Hematopoietic multipotent progenitor cell treated with erythropoietin and hydrocortisone succinate and interleukin-3 and kit ligand, for 17 days (in vitro differentiated cells): ENCODE measurements around the gene OSTC.

Source experiments
- DNase-seq: peaks from one replicate; pipeline ENCODE4 v3.0.0-alpha.2; 2015; ENCODE audit warnings: low spot score

The OSTC gene

GRCh38 chr4:108650212-108651013, at the start of gene OSTC:
TSS of gene OSTC (plus strand) at chr4:108650599. CDS start at chr4:108650656, 57 bp downstream.
- peak; percentile 97 for DNase-seq

GRCh38 chr4:108601106-108601505, 49.3 kb upstream of the OSTC start:
- DNase-seq = no peak

DNA sequence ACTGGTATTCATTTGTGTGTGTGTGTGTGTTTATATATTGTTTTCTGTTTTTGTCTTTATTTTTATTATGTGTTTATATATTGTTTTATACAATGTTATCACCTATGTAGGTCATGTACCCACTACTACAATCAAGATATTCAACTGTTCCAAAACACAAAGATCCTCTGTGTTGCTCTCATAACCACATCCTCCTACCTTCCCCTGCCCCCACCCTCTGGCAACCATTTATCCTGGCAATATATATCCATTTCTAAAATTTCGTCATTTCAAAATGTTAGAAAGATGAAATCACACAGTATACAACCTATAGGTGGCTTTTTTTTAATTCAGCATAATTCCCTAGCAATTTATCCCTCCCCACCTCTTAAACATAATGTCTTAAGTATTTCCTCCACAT, 48.9 kb upstream of the OSTC start:
- no peak for DNase-seq

DNA sequence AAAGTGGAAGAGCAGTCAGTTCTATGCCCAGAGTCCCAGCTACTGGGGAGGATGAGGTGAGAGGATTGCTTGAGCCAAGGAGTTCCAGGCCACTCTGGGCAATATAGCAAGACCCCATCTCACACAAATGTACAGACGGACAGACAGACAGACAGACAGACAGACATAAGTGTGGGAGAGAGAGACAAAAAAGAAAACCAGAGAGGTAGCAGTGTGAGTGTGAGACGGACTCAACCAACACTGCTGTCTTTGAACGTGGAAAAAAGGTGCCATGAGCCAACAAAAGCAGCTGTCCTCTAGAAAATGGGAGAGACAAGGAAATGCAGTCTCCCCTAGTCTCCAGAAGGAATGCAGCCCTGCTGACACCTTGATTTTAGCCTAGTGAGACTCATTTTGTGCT, 48.2 kb upstream of the OSTC start:
- no peak for DNase-seq

DNA sequence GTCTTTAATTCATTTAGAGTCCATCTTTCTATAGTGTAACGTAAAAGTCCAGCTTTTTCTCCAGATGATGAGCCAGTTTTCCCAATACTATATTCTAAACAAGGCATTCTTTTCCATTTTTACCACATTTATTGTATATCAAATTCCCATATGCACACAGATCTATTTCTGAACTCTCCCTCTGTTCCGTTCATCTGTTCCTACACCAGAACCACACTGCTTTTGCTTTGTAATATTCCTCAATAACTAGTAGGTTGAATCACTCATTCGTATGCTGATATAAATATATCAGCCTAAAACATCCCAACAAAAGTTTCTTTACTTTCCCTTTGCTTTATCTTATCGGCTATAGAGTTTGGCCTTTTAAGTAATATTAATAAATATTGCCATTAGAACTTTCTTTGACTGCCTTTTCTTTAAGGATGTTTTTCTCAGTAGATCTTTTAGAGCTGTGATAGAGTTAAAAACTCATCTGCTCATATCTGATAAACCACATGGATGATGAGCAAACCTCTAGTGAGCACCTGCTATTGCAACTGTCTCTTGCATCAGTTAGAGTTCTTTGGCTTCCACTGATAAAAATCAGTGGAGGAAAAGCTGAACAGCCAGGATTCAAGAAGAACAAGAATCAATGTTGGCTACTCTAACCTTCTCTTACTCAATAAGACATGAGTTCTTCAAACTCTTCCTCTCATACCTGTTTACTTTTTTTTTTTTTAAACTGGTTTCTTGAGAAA, 43.2 kb upstream of the OSTC start:
- DNase-seq = no peak

DNA sequence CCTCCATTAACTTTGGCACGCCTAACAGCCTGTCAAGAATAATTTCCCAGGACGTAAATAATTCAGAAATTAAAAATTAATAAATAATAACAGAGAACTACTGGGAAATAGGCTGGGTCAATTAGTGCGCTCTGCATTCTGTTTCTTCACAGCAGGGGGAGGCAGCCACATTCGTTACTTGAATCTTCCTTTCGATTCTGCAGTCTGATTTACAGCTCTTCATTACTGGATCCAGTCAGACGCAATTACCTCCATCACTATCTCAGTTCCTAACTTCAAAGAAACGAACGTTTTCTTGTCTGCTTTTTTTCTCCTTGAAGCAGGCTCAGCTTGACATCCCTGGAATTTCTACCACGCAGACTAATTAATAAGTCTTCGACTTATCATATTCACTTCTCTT, 39.0 kb upstream of the OSTC start:
- DNase-seq = no peak

- no peak for DNase-seq
Measured at GRCh38 chr4:108612365-108612764, 38.0 kb upstream of the OSTC start.

GRCh38 chr4:108619372-108620100, 30.9 kb upstream of the OSTC start:
- no peak for DNase-seq

DNA sequence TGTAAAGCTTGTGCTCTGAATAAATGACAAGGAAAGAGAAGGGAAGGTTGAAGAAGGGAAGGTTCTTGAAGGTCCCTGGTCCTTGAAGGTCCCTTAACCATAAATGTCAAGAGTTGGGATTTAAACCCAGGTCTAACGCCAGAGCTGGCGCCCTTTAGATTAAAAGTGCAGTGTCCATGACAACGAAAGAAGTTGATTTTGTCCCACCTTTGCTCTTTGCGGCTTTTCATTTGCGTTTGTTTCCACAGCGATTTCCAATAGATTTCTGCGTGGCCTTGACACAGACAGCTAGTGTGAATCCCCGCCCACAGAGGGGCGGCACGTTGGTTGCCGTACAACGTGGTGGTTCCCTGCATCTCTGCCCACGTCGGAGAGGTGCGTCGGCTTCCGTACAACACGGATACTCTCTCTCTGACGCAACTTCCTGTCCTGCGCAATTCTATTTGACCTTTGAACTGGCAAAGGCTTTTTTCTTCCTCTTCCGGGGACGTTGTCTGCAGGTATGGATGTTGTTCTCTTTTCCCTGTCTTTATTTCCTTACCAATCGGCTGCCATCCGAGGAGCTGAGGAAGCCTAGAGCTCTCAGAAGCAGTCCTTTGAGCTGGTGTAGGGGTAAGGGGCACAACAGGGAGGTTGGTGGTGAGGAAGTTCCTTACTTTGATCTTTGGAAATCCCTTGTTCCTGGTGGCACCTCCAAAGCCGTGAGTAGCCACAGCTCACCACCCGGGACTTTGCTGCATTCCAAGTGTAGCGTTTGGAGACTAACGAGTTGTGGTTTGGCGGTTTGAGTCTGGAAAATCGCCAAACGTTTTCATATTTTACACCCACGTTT, 30.1 kb upstream of the OSTC start, which contains the start of gene RPL34:
TSS of gene RPL34 (plus strand) at position 476 of the 832 bp plus-strand sequence. CDS start 1,384 bp downstream, outside the sequence.
- DNase-seq = peak; percentile 99

DNA sequence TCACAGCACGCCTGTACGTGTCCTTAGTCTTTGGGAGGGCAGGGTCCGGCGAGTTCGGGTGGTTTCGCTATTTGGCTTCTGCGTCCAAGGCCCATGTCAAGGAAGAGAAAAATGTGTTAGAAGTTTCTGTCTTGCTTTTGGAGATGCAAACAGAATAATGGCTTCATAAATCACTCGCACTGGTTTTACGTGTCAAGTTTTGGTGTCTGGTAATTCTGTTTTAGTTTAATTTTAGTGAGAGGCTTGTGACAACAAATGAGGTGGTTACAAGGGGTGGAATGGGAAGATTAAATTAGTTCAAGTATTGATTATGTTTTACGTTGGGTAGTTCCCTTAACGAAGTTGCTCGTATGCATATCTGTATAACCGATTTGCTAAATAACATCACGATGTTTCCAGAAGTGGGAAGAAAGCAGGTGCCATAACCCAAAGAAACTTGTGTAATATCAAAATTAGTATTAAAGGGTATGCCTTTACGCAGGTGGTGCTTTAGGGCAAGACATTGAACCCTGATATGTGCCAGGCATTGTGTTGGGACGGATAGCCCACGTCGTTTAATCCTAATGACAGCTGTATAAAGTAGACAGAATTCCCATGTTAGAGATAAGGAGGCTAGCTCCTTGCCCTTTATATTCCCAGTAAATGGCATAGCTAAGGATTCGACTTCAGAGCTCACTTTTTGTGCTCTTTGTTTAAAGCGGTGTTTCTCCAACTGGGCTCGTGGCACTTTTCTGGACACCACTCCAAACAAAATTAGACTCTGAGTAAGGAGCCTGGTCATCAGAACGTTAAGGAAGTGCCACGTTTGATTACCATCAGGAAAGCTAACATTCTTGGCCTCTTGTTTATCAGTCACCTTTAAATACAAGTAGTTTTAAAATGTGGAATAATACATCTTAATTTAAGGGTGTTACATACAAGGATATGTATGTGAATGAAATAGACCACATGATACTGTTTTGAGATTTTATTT, 29.2 kb upstream of the OSTC start:
- DNase-seq = peak; percentile 12

DNA sequence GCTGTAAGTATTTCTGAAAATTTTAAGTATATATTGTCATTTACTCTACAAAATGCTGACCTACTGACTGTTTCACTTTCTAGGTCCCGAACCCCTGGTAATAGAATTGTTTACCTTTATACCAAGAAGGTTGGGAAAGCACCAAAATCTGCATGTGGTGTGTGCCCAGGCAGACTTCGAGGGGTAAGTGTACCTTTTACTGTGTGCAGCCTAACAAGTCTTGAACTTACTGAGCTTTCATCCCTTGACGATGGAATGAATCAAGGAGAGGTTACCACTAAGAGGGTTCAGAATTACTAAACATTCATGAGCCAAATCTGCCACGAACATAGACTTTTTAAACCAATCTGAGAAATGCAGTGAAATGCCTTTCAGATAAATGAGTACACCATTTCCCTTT, 28.4 kb upstream of the OSTC start:
- DNase-seq = no peak

DNA sequence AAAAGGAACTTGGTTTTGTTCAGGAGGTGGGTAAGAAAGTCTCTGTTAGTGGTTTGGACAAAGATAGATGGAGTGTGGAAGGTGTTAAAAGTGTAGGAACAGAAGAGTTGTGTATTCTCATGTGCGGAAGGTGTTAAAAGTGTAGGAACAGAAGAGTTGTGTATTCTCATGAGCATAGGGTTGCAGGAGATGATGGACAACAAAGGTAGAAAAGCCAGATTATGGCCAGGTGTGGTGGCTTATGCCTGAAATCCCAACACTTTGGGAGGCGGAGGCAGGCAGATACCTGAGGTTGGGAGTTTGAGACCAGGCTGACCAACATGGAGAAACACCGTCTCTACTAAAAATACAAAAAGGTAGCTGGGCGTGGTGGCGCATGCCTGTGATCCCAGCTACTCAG, 27.6 kb upstream of the OSTC start:
- DNase-seq = no peak

- no peak for DNase-seq
Measured at GRCh38 chr4:108624263-108625056, 25.9 kb upstream of the OSTC start.

- no peak for DNase-seq
Measured at GRCh38 chr4:108626056-108626455, 24.3 kb upstream of the OSTC start.

GRCh38 chr4:108628411-108628810, 22.0 kb upstream of the OSTC start:
- DNase-seq = no peak

DNA sequence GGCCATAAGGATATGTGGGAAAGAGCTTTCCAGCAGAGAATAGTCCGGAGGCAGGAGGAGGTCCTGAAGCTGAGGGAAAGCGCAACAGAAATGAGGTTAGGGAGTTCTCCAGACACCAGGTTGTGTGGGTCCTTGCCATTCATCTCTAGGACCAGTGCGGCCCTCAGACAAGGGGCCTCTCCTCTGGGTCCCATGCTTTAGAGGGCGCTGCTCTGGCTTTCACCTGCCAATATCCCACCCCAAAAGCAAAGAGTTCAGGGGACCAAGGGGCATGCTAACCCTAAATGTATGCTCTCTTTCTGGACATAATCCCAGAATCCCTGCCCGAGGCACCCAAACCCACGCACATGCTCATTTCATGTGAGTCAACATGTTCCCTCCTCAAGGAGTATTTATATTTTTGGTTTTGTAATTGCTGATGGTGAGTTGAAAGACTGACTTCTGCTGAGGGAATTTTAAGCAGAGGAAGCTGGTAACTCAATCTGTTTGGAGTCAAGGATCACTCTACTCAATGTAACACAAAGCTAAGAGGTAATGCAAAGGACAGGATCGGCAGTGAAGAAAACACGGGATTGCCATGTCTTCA, 15.2 kb upstream of the OSTC start:
- no peak for DNase-seq

DNA sequence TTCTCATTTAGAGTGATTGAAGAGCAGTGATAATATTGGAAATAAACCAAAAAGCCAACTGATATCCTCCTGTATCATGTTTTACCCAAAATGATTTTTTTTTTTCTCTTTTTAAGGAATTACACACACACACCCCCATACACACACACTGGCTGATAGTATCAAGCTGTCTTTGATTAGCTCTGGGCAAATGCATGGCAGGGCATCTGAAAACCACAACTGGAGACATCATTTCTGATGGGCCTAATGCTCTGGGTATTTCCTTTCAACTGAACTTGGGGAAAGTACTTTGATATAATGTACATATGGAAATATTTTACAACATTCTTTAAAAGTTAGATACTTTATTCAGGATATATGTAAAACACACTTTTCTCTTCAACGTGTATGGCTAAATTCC, 14.2 kb upstream of the OSTC start:
- DNase-seq = no peak

DNA sequence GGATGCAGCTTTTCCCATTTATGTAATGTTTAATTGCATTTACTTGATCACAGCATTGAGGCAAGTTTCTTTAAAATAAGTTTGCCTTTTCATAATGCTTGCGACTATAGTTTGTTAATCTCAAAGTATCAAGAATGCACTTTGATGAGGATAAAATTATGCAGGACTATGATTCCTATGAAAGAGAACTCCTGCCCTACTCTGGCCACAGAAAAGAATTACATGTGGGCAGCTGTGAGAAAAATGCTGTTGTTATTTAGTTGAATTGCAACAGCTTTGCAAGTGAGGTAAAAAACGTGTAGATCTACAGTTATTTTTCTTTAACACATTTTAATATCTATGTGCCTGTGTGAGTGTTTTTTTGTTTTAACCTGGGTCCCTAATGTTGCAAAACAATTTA, 12.5 kb upstream of the OSTC start:
- DNase-seq = no peak

DNA sequence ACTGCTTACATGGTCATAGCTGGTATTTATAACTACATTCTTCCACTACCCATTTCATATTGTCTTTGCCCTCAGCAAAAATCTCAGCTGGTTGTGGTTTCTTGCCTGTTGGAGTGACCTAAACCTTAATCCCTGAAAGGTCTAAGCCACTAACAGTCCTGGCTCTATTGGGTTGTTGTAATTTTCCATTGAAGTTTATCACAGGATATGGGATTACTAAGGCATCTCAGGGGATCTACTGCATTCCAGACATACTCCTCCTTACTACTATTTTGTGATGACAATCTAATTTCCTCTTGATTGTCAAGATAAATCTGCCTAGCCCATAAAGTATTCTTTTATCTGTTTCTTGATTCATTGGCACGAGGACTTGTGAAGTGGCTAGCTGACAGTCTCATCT, 6.2 kb upstream of the OSTC start:
- DNase-seq = no peak
